Brain microvascular endothelial cell (primary cell): ENCODE results near the gene IPO9.

ENCODE experiments used
- DNase-seq: peaks from one replicate; pipeline ENCODE4 v3.0.0-alpha.2; 2020
- H3K27ac ChIP-seq: fragments of 250-450 bp; sonication (Bioruptor Pico); 2 replicates; pipeline ENCODE4 v1.5.1; 2020; ENCODE audit warnings: mild to moderate bottlenecking, moderate library complexity
- H3K27me3 ChIP-seq: fragments of 250-450 bp; sonication (Bioruptor Pico); replicated peaks from 2 replicates; pipeline ENCODE4 v1.5.1; 2020; ENCODE audit warnings: mild to moderate bottlenecking
- H3K36me3 ChIP-seq: fragments of 250-450 bp; sonication (Bioruptor Pico); replicated peaks from 2 replicates; pipeline ENCODE4 v1.5.1; 2020; ENCODE audit warnings: mild to moderate bottlenecking
- H3K4me3 ChIP-seq: 2 replicates; pipeline ENCODE4 v1.5.1; 2011; ENCODE audit warnings: low read depth, mild to moderate bottlenecking, control low read depth, low read length, moderate library complexity
- CTCF ChIP-seq: IDR thresholded peaks from 2 replicates; pipeline ENCODE4 v1.5.1; 2011; ENCODE audit warnings: low read depth, mild to moderate bottlenecking, moderate library complexity, low read length, control low read depth, inconsistent platforms; ENCODE audit errors: missing control alignments
- in situ Hi-C: cut with HindIII; loops from 2 replicates; pipeline ENCODE4 v1.10.0; 2017; ENCODE audit warnings: low sequenced_read_pairs, low pct_ligation_motif_present

Gene IPO9

DNA sequence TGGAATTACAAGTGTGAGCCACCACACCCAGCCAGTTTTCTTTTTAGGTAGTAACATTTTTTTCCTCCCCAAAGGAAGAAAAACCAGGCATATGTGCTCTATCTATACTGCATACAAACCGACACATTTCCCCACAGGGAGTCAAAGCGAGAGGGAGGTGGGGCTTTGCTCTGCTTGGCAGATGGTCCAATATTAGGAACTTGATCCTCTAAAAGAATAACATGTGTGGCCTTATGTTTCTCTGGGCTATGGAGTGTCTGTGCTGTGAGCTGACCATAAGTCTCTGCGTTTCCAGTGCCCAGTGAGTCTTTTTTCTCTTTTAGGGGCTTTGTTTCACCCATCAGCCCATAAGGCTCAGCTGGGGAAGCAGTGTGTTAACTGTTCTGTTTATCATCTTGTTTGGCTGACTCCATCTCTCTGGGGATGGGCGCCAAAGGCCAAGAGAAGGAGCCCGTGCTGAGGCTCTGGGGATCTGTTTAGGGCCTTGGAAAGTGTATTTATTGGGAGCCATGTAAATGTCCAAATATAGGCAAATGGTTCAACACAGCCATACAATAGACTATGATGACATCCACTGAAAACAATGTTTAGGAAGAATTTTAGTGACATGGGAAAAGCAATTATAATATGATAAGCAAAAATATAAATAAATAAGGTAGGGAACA, 97.2 kb downstream of the IPO9 start:
- H3K4me3 ChIP-seq: no peak overlapping the region
- TF ChIP-seq CTCF: no peak
- DNase-seq: no peak
- no peaks in the 10 kb centered on the region for H3K27me3 ChIP-seq
- no peaks in the 10 kb centered on the region for H3K36me3 ChIP-seq
- in situ Hi-C loops: no loop called here
- H3K27ac ChIP-seq: no peak overlapping the region

GRCh38 chr1:201928266-201928665, 99.3 kb downstream of the IPO9 start:
- H3K4me3 ChIP-seq: no peak overlapping the region
- H3K36me3 ChIP-seq: no peaks in the 10 kb centered on the region
- in situ Hi-C loops: no loop called here
- TF ChIP-seq CTCF: no peak
- no peaks in the 10 kb centered on the region for H3K27me3 ChIP-seq
- H3K27ac ChIP-seq: no peak overlapping the region
- DNase-seq: no peak

DNA sequence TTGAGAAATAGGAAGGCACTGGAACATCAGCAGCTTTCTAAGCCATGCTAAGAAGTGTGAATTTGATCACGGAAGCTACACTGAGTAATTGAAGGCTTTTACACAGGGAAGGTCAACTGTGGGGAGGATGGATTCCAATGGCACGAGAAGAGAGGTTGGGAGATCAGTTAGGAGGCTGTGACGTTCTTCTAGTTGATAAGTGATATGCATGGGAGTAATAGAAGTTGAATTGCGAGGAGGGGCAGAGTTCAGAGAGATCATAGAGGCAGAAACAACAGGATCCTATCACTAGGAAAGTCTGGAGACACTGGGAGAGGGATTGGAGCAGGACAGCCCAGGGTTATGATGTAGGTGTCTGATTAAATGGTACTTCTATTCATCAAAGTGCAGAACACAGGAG, 101.2 kb downstream of the IPO9 start:
- in situ Hi-C loops: no loop called here
- TF ChIP-seq CTCF: no peak
- Histone ChIP-seq H3K27ac (no peak overlapping the region), H3K4me3 (no peak overlapping the region), H3K36me3 (no peaks in the 10 kb centered on the region), H3K27me3 (no peaks in the 10 kb centered on the region)
- no peak for DNase-seq

DNA sequence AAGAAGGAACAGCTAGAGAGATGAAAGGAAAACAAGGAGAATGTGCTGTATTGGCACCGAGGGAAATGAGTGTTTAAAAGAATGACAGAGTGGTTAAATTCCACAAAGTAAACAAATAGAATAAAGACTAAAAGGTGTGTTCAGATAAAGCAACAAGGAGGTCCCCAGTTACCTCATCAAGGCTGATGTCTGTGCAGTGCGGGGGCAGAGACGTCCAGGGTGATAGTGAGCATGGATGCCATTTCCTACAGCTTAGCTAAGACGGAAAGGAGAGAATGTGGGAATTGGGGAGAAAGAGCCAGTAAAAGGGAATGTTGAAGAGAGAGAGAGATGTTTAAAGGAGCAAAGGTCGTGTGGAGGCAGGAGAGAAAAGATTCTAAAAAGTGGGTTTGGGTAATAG, 101.8 kb downstream of the IPO9 start:
- no peaks in the 10 kb centered on the region for H3K27me3 ChIP-seq
- H3K4me3 ChIP-seq: no peak overlapping the region
- H3K27ac ChIP-seq: no peak overlapping the region
- TF ChIP-seq CTCF: no peak
- DNase-seq: no peak
- in situ Hi-C loops: no loop called here
- H3K36me3 ChIP-seq: no peaks in the 10 kb centered on the region
